Measurements from ENCODE around the gene ZNF575. TPM values are rescaled to one million over a fixed set of nuclear protein-coding genes. Genes with fewer than 3 reads are reported as not detected.

ZNF575 gene
- total RNA-seq, 1 experiment from 2014 or later = not detected

- Histone ChIP-seq H3K14ac (ENCODE audit: insufficient read depth, low read length) (no peak overlapping the region), H3K23me2 (ENCODE audit: insufficient read length, low read depth, low read length, poor library complexity, severe bottlenecking) (no peaks in the 10 kb centered on the region), H3K79me1 (ENCODE audit: insufficient read depth, low read depth, low read length, poor library complexity, severe bottlenecking) (no peaks in the 10 kb centered on the region), H3K27me3 (ENCODE audit: insufficient read depth, low read length) (no peaks in the 10 kb centered on the region), H4K5ac (ENCODE audit: insufficient read length, low read depth, low read length) (no peak overlapping the region), H3K4me1 (ENCODE audit: insufficient read depth, low read length) (no peaks in the 10 kb centered on the region), H2BK12ac (ENCODE audit: insufficient read length, low read depth, low read length) (no peak overlapping the region), H2BK5ac (ENCODE audit: insufficient read length, low read length) (no peak overlapping the region), H3K27ac (ENCODE audit: insufficient read length, low read depth, low read length) (no peak overlapping the region), H2AK5ac (ENCODE audit: insufficient read length, low read length) (no peak overlapping the region), H3K9ac (ENCODE audit: extremely low read depth, insufficient read length, low read length) (no peak overlapping the region), H3K23ac (ENCODE audit: insufficient read length, low read depth, low read length) (no peak overlapping the region), H4K8ac (replicated peaks; ENCODE audit: insufficient read length, low read depth, low read length) (no peak overlapping the region), H2BK120ac (ENCODE audit: low read depth, low read length, poor library complexity, severe bottlenecking) (no peak overlapping the region), H4K91ac (ENCODE audit: insufficient read length, low read depth, low read length) (no peak overlapping the region), H3K4me2 (ENCODE audit: insufficient read depth, insufficient read length, low read length) (no peak overlapping the region), H2BK15ac (ENCODE audit: low read depth, low read length) (no peak overlapping the region), H3K9me3 (ENCODE audit: control insufficient read depth, low read depth, low read length) (no peaks in the 10 kb centered on the region), H3K79me2 (ENCODE audit: insufficient read depth, low read length) (no peaks in the 10 kb centered on the region), H2AFZ (ENCODE audit: low read length) (no peak overlapping the region), H4K20me1 (ENCODE audit: control insufficient read depth, insufficient read depth, insufficient read length) (no peaks in the 10 kb centered on the region), H3K18ac (ENCODE audit: insufficient read length, low read depth, low read length) (no peak overlapping the region), H3T11ph (ENCODE audit: low read length) (no peak overlapping the region), H2BK20ac (ENCODE audit: low read depth, low read length, poor library complexity, severe bottlenecking) (no peak overlapping the region), H3K56ac (ENCODE audit: insufficient read length, low read depth, low read length) (no peak overlapping the region), H3K4ac (ENCODE audit: low read depth, low read length) (no peak overlapping the region)
- no peak overlapping the region for H3K27ac Mint-ChIP-seq
- peaks cover 6 to 7% of the 10 kb centered on the region in 2 experiments for H3K4me1 Mint-ChIP-seq
- TF ChIP-seq CTCF (conservative IDR thresholded peaks at IDR 0.05) = no peak
- H3K4me3 Mint-ChIP-seq = no peak overlapping the region
- H3K27me3 Mint-ChIP-seq (ENCODE audit: low read depth) = no peaks in the 10 kb centered on the region; the same call in 1 of the 2 replicates
- WGBS (ENCODE audit: extremely low coverage, insufficient read length, low lambda C conversion rate) = no CpG with 5 or more reads among the region's 3 CpGs
- peaks cover 43 to 88% (median 79%) of the 10 kb centered on the region in 3 experiments for H3K36me3 Mint-ChIP-seq (ENCODE audit: insufficient read depth in 1 of 3, low read depth in 3 of 3)
- peaks cover 6 to 7% of the 10 kb centered on the region in 2 experiments; a peak in 4 of 5 replicates for H3K9me3 Mint-ChIP-seq
- DNase-seq = no peak
Measured at GRCh38 chr19:43540381-43540780, 7.4 kb downstream of the ZNF575 start.
